ENCODE results near the gene CBX4.

CBX4 gene

DNA sequence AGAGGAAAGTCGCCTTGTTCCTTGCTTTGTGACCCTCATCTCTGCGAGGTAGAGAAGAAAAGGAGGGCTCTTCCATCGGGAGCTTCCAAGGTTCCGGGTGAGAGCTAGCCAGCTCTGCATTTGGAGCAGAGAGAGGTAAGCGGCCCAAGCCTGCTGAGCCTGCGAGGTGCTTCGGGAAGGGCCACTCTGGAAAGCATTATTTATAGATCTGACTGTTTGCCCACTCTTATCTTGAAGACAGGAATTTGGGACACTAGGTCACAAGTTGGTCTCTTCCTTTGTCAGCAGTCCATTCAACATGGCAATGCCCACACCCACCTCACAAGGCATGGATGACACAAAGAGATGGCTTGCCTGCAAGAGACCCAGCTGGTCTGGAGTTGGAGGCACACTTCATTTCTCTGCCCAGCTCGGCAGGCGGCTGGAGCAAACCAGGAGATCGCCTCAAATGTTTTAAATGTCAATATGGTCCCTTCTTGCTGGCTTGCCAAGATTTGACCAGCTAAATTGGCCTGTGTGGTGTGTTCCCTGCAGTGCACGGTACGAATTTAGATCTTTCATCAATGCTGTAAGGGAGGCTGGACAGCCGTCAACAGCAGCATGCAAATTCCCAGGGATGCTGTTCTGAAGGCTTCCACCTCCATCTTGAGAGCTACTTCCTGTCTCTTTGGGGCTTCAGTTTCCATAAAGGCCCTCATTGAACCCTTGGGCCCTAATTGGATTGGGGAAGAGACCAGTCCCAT is 19.5 kb downstream of the CBX4 start:
- H3K4me3 ChIP-seq (ENCODE audit: low read length), result no peak overlapping the region
- no peaks in the 10 kb centered on the region for H3K9me3 ChIP-seq (replicated peaks; ENCODE audit: insufficient read depth, low read length)
- DNase-seq, result no peak
- TF ChIP-seq, protein P1, sequence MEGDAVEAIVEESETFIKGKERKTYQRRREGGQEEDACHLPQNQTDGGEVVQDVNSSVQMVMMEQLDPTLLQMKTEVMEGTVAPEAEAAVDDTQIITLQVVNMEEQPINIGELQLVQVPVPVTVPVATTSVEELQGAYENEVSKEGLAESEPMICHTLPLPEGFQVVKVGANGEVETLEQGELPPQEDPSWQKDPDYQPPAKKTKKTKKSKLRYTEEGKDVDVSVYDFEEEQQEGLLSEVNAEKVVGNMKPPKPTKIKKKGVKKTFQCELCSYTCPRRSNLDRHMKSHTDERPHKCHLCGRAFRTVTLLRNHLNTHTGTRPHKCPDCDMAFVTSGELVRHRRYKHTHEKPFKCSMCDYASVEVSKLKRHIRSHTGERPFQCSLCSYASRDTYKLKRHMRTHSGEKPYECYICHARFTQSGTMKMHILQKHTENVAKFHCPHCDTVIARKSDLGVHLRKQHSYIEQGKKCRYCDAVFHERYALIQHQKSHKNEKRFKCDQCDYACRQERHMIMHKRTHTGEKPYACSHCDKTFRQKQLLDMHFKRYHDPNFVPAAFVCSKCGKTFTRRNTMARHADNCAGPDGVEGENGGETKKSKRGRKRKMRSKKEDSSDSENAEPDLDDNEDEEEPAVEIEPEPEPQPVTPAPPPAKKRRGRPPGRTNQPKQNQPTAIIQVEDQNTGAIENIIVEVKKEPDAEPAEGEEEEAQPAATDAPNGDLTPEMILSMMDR (IDR thresholded peaks at IDR 0.05; ENCODE audit: low read length), result no peak
- TF ChIP-seq EZH2 (optimal IDR thresholded peaks at IDR 0.05; ENCODE audit: low read depth, low read length) (no peak), EZH2phosphoT487 (IDR thresholded peaks at IDR 0.05; ENCODE audit: low read length) (no peak)
- no peaks in the 10 kb centered on the region for H3K9me2 ChIP-seq (replicated peaks; ENCODE audit: insufficient read depth, low read length)
- H3K27ac ChIP-seq (ENCODE audit: low read length), result no peak overlapping the region
- H3K4me2 ChIP-seq (ENCODE audit: low read depth, low read length), result no peak overlapping the region
- peaks cover 89% of the 10 kb centered on the region for H3K27me3 ChIP-seq (replicated peaks; ENCODE audit: insufficient read depth, low read length)
- no peaks in the 10 kb centered on the region for H3K4me1 ChIP-seq (ENCODE audit: low read length)
- H3K36me3 ChIP-seq (replicated peaks; ENCODE audit: insufficient read depth, low read length), result no peaks in the 10 kb centered on the region
- no peak overlapping the region for H2AFZ ChIP-seq (ENCODE audit: low read length)
- no peaks in the 10 kb centered on the region for H4K20me1 ChIP-seq (ENCODE audit: insufficient read depth, low read length)
- H3F3A ChIP-seq (ENCODE audit: insufficient read depth, low read length), result no peaks in the 10 kb centered on the region
- H3K9ac ChIP-seq (ENCODE audit: low read length), result no peak overlapping the region
- no peaks in the 10 kb centered on the region for H3K79me2 ChIP-seq (ENCODE audit: low read length)

DNA sequence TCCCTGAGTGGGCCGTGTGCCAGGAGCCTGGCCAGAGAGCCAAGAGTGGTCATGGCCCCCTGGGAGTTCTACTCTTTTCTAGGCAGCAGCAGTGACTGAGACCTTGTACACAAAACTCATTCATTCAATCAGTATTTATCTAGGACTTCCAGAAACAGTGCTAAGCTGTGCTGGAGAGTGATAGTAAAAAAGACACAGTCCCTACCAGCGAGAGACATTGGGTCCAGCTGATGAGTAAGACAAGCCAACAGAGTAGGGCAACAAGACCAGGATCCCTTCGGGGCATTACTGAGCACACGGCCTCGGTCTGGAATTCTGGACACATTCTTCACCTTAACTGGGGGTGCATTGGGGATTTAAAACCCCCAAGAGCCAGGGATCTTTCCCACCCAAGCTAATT is 20.2 kb downstream of the CBX4 start:
- no peaks in the 10 kb centered on the region for H3F3A ChIP-seq (ENCODE audit: insufficient read depth, low read length)
- DNase-seq, result no peak
- H3K79me2 ChIP-seq (ENCODE audit: low read length), result no peaks in the 10 kb centered on the region
- no peaks in the 10 kb centered on the region for H3K36me3 ChIP-seq (replicated peaks; ENCODE audit: insufficient read depth, low read length)
- no peak overlapping the region for H3K27ac ChIP-seq (ENCODE audit: low read length)
- H4K20me1 ChIP-seq (ENCODE audit: insufficient read depth, low read length), result no peaks in the 10 kb centered on the region
- H2AFZ ChIP-seq (ENCODE audit: low read length), result no peak overlapping the region
- no peaks in the 10 kb centered on the region for H3K9me2 ChIP-seq (replicated peaks; ENCODE audit: insufficient read depth, low read length)
- TF ChIP-seq, protein P1 (IDR thresholded peaks at IDR 0.05; ENCODE audit: low read length), result no peak
- TF ChIP-seq EZH2phosphoT487 (IDR thresholded peaks at IDR 0.05; ENCODE audit: low read length), result no peak
- no peak for TF ChIP-seq EZH2 (optimal IDR thresholded peaks at IDR 0.05; ENCODE audit: low read depth, low read length)
- no peaks in the 10 kb centered on the region for H3K4me1 ChIP-seq (ENCODE audit: low read length)
- H3K9ac ChIP-seq (ENCODE audit: low read length), result no peak overlapping the region
- no peak overlapping the region for H3K4me2 ChIP-seq (ENCODE audit: low read depth, low read length)
- no peaks in the 10 kb centered on the region for H3K9me3 ChIP-seq (replicated peaks; ENCODE audit: insufficient read depth, low read length)
- no peak overlapping the region for H3K4me3 ChIP-seq (ENCODE audit: low read length)
- H3K27me3 ChIP-seq (replicated peaks; ENCODE audit: insufficient read depth, low read length), result peaks cover 89% of the 10 kb centered on the region

DNA sequence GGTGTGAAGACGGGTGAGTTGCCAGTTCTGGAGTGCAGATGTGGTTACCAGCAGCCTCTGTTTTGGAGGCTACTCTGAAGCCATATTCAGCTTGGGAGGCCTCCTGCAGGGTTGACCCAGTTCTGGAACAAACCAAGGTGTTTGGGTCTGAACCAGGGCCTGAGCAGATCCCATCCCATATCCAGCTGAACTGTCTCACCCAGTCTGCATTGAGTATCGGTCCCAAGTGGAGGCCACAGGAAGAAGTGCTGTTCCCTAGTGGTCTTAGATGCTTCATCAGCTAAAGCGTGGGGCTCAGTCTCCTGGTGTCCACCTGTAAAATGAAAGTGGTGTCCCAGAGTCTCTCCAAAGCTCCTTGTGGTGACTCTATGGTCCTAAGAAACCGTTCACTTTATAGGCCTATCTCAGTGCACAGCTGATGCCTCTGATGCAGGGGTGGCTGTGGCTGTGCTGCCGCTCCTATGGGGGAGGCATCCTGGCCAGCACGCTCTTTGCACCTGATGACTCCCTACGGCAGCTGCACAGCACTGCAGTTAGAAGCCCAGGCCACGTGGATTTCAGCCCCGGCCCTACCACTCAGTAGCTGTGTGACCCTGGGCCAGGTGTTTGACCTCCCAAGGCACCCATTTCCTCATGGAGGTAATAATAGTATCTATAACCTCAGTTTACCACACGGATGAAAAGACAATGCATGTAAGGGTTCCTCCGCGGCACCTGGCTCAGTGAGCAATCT is 21.0 kb downstream of the CBX4 start:
- no peaks in the 10 kb centered on the region for H3K9me3 ChIP-seq (replicated peaks; ENCODE audit: insufficient read depth, low read length)
- H3F3A ChIP-seq (ENCODE audit: insufficient read depth, low read length), result no peaks in the 10 kb centered on the region
- no peaks in the 10 kb centered on the region for H3K9me2 ChIP-seq (replicated peaks; ENCODE audit: insufficient read depth, low read length)
- no peak overlapping the region for H3K9ac ChIP-seq (ENCODE audit: low read length)
- no peaks in the 10 kb centered on the region for H4K20me1 ChIP-seq (ENCODE audit: insufficient read depth, low read length)
- TF ChIP-seq, protein P1 (IDR thresholded peaks at IDR 0.05; ENCODE audit: low read length), result no peak
- no peak for TF ChIP-seq EZH2phosphoT487 (IDR thresholded peaks at IDR 0.05; ENCODE audit: low read length)
- no peak for TF ChIP-seq EZH2 (optimal IDR thresholded peaks at IDR 0.05; ENCODE audit: low read depth, low read length)
- no peaks in the 10 kb centered on the region for H3K79me2 ChIP-seq (ENCODE audit: low read length)
- DNase-seq, result no peak
- no peaks in the 10 kb centered on the region for H3K36me3 ChIP-seq (replicated peaks; ENCODE audit: insufficient read depth, low read length)
- no peak overlapping the region for H3K4me3 ChIP-seq (ENCODE audit: low read length)
- no peak overlapping the region for H2AFZ ChIP-seq (ENCODE audit: low read length)
- H3K4me2 ChIP-seq (ENCODE audit: low read depth, low read length), result no peak overlapping the region
- H3K4me1 ChIP-seq (ENCODE audit: low read length), result no peaks in the 10 kb centered on the region
- H3K27ac ChIP-seq (ENCODE audit: low read length), result no peak overlapping the region
- peaks cover 88% of the 10 kb centered on the region for H3K27me3 ChIP-seq (replicated peaks; ENCODE audit: insufficient read depth, low read length)
